Activated gamma-delta T cell treated with anti-CD3 and anti-CD28 coated beads, Interleukin-2, amount 50 U/mL, for 16 hours (primary cell): ENCODE data around the gene THBS3.
"Not testable (repeated sequence)": the region's sequence is repeated elsewhere in the genome, so short reads cannot be mapped to it uniquely, and the experiment has no call there.

ENCODE experiments used
- DNase-seq: peaks from one replicate; pipeline ENCODE4 v3.0.0-alpha.2; 2020; ENCODE audit warnings: low read depth

The THBS3 gene

DNA sequence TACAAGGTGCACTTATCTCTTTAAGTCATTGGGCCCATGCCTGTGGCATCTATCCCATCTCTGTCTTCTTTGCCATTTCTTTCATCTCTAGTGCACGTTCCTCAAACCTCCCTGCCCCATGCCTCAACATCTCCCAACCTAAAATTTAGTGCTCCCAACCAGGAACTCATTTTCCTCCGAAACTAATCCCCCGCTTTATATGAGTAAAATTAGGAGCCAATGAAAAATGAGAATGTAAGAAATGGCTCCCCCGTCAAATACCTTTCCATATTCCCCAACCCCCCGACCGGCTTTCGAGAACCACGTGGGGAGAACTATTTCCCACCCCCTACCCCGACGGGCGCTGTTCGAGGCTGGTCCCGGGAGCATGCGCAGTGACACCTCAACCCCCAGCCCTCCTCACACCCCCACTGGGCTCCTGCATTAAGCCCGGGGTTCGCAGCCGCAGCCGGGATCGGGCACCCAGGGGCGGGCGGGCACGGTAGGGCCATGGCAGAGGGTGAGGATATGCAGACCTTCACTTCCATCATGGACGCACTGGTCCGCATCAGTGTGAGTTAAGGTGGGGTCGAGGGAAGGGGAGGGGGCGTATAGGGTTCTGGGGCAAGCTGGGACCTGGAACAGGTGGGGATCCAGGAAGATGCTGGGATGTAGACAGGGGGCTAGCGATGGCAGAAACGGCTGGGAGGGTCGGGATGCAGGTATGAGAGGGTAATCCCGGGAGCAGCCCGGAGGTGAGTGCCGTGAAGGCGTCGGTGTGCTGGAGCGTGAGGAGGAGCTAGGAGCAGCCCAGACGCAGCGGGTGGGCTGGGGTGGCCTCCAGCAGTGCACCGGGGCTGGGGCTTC is 34.0 kb downstream of the THBS3 start, which contains the start of gene TRIM46:
Gene TRIM46, plus strand, starts transcription at position 372 of the 846 bp plus-strand sequence. Its CDS starts 118 bp downstream, at position 490.
- peak; percentile 42 for DNase-seq

DNA sequence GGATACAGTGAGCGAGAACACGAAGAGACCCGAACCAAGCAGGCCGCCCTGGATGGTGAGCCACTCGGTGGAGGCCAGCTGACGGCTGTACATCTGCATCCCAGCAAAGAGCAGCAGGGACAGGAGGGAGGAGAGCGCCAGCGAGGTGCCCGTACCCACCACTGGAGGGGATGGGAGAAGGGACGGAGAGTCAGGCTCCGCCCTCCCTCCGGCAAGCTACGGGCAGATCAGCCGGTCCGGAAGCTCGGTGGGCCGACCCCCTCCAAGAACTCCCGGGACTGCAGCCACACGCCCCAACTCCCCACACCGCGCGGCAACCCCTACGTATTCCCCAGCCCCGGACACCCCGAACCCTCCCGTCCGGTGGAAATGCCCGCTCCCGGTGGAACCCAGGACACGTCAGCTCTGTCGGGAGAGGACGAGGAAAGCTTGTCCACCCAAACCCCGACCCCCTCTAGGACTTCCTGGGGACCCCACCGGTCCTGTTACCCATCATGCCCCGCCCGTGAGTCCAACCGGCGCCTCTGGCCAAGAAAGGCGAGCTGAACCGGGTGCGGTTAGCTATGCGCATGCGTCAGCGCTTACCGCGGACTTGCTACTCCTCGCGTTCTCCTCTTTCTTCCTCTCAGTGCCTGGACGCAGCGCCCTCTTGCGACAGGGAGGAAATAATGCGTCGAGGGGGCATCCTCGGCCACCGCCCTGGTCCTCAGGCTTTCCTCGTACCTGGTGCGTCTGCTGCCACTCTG is 34.8 kb downstream of the THBS3 start, which contains the start of gene KRTCAP2:
Gene KRTCAP2, minus strand, starts transcription at position 573 of the 746 bp plus-strand sequence. Its CDS starts 80 bp downstream, at position 493.
- peak; percentile 91 for DNase-seq

DNA sequence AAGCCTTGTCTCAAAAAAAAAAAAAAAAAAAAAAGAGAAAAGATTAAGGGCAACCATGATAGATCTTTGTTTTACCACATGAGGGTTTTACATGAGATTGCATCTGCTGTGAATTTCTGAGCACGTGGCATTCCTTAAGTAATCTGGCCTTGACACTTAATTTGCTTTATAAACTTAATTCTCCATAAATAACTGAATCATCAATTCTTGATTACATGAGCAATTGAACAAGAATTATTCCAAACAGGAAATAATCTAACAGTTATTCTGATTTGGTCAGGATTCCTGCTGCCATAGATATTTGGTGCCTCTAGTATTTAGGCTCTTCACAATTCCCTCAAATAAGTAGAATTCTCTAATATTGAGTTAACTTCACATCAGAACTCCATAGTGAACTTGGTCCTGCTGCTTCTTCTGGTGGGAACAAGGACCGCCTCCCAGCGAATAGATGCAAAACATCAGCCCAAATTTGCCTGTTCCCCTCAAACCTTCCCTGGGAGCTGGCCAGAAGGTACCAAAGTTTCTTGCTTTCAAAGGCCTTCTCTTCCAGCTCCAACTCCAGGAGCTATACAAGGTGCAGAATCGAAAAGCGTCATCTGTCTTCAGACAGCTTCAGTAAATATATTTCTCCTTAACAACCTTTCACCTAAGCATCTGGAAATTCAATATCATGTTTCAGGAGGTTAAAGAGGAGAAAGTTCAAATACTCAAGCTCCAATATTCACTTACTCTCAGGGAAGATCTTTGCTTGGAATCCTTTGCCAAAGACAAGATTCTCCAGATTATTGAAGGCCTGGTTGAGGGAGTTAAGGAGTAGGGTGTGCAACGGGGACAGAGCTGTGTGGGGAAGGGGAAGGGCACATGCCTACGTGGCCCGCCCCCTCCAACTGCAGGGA is 35.6 kb downstream of the THBS3 start:
- DNase-seq: no peak

DNA sequence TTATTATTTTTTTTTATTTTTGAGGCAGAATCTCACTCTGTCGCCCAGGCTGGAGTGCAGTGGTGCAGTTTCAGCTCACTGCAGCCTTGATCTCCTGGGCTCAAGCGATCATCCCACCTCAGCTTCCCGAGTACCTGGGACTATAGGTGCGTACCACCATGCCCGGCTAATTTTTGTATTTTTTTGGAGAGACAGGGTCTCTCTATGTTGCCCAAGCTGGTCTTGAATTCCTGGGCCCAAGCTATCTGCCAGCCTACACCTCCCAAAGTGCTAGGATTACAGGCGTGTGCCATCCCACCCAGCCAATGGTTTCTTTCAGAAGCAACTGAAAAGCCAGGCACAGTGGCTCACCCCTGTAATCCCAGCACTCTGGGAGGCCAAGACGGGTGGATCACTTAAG is 36.9 kb downstream of the THBS3 start:
- no peak for DNase-seq

DNA sequence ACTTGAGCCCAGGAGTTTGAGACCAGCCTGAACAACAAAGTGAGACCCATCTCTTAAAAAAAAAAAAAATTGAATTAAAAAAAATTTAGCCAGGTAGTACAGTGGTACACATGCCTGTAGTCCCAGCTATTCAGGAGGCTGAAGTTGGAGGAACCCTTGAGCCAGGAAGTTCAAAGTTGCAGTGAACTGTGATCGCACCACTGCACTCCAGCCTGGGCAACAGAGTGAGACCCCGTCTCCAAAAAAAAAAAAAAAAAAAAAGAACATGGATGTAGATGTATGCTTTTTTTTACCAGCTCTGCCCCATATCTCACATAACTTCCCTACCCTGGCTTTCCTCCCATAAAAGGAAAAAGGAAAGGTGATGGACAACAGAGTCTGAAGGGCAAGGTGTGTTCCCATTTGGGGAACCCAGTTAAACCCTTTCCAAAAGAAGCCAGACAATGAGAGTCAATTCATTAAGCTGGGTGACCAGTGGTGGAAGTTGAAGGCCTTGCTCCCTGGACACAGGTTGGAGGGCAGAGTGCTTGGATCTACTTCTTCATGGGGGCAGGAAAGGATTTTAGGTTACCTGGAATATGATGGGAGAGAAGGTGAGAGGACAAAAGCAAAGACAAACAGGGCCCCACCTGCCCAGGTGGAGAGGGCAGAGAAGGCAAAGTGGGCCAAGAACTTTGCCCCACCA is 37.5 kb downstream of the THBS3 start:
- no peak for DNase-seq

DNA sequence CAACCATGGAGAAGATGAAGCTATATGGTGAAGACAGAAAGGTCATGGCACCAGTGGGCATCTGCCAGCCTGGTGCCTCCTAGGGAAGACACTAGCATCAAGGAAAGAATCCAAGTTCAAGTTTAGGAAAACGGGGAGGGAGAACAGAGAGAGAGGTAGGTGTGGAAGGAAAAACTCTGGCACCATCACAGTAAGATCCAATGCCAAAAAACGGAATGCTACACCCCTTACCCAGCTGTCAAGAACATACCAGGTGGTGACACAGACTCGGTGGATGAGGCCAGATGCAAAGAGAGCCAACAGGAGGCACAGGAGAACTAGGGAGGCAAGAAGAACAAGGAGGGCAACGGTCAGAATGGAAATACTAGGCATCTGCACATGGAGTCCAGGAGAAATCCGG is 38.2 kb downstream of the THBS3 start:
- DNase-seq: no peak

DNA sequence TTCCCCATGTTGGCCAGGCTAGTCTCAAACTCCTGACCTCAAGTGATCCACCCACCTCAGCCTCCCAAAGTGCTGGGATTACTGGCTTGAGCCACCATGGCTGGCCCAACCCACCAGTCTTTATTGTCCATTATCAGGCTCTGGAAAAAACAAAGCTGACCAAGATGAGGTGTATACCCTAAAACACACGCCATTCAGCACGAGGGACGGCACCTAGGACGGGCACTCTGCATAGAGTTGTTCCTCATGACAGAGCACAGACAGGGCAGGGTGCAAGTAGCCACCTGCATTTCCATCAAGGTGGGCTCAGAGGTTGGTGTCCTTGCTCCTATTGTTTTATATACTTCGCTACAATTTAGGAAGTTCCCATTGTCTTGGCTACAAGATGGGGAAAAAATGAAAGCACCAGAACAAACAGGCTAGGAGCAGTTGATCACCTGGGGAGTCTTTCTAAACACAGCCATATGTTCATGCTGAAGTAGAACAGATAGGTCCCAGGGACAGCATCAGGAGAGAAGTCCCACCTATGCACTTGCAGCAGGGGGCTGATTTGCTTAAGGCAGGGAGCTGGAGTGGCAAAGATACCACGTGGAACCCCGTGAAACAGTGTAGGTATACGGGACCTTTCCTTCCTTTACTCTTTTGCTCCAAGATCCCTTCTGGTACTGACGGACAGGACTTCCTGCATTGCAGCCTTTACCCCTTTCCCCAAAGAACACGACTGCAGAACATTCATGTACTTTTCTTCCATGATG is 39.1 kb downstream of the THBS3 start:
- DNase-seq: no peak

DNA sequence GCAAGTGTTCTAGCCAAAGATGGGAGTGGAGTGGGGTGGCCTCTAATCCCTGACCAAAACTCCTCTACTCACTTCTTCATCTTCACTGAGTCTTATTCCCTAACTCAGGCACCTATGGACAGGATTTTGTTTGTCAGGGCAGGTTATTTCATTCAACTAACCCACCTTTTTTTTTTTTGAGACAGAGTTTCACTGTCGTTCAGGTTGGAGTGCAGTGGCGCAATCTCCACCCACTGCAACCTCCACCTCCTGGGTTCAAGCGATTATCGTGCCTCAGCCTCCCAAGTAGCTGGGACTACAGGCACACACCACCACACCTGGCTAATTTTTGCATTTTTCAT is 39.6 kb downstream of the THBS3 start:
- DNase-seq: not testable (repeated sequence)

DNA sequence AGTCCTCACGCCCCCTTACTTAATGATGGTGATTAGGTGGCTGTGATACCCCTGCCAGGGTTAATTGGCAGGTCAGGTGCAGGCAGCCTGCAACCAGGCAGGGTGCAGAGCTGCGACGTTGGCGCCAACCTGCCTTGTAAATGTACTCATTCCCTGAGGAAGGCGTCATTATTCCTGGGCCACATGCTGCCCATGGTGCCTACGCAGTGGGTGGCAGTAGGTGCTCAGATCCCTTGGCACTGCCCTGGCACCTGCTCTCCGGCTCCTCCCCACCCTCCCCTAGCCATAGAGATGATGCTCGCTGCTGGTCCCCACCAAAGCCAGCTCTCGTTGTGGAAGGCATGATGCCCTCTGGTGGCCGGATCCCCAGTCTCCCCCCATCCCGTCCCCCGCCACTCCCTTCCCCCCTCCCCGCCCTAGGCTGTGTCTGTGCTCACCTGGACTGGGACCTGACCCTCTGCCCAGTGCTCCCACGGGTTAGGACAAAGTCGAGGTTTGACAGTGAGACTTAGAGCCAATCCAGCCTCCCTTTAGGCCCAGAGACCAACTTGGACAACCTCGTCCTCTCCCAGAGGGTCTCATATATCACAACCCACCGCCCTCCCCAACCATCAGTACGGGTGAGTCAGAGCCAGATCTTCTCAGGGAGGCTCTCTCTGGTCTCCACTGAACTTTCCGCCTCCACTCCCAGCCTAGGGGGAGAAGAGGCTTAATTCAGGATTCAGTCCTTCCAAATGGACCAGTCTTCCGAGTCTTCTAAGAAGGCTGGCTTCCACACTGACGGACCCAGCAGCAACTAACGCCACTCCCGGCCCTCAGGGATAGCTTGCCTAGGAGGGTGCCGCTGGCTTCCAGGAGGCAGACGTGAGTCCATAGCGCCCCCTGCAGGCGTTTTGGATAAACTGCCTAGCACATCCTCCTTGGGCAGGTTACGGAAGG is 40.3 kb downstream of the THBS3 start:
- DNase-seq: peak; percentile 78

DNA sequence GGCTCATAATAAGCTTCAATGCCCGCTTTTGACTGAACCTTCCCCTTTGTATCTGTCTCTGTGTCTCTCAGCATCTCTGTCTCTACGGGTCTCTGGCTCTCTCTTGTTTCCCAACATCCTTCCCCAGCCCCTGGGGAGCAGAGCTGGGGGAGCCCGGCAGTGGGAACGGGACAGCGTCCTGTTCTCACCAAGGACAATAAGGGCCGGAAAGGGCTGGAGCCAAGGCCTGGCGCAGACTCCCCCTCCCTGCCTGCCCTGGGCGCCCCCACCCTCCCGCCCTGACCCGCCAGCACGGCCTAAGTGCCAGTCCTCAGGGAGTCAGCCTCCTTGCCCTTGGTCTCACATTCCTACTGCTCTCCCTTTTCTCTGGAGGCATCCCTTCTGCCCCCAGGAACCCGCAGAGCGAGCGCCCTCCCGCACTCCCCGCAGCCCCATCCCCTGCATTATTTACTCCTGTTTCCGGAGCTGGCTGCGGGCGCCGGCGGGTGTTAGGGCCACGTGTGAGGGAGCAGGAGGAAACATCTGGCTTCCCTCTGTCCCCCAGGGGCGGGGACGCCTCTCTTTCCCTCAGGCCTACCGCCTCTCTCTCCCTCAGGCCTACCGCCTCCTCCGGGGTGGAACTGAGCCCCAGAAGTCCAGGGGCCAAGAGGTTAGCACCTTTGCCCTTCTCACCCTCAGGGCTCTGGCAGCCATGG is 41.1 kb downstream of the THBS3 start:
- no peak for DNase-seq

DNA sequence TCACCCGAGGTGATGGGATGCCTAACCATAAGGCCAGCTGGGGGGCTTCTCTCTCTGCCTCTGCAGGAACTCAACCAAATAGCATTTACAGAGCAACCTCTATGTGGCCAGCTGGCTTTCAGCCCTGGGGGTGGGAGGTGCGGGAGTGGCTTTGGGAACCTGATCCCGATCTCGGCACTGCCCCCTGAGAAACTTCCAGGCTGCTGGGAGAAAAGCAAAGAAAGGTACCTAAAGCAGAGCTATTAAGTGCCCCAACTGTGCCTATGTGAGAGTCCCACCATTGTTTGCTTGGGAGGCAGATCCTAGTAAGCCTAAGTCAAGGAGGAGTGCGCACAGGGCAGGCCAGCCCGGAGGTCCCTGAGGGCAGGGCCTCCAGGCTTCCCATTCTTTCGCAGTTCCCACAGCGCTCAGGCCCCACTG is 41.6 kb downstream of the THBS3 start:
- no peak for DNase-seq

DNA sequence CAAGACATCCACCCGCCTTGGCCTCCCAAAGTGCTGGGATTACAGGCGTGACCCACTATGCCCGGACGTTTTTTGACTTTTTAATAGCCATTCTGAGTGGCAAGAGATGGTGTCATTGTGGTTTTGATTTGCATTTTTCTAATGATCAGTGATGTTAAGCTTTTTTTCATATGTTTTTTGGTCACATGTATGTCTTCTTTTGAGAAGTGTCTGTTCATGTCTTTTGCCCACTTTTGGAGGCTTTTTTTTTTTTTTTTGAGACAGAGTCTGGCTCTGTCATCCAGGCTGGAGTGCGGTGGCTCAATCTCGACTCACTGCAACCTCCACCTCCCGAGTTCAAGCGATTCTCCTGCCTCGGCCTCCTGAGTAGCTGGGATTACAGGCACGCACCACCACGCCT is 43.1 kb downstream of the THBS3 start:
- not testable (repeated sequence) for DNase-seq

DNA sequence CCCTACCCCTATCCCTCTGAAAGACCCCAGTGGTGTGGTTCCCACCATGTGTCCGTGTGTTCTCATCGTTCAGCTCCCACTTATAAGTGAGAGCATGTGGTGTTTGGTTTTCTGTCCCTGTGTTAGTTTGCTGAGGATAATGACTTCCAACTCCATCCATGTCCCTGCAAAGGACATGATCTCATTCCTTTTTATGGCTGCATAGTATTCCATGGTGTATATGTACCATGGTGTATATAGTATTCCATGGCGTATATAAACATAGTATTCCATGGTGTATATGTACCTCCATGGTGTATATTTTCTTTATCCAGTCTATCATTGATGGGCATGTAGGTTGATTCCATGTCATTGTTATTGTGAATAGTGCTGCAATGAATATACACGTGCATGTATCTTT is 43.9 kb downstream of the THBS3 start:
- not testable (repeated sequence) for DNase-seq

DNA sequence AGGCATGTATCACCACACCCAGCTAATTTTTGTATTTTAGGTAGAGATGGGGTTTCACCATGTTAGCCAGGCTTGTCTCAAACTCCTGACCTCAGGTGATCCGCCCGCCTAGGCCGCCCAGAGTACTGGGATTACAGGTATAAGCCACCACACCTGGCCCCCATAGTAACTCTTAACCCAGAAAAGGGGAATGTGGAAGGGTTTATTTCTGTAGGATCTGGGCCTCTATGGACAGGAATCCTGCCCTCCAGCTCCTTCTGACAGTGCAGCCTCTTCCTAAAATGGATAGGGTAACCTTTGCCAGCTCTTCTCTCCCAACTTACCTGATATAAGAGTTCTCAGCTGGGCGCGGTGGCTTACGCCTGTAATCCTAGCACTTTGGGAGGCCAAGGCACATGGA is 45.1 kb downstream of the THBS3 start:
- DNase-seq: not testable (repeated sequence)

DNA sequence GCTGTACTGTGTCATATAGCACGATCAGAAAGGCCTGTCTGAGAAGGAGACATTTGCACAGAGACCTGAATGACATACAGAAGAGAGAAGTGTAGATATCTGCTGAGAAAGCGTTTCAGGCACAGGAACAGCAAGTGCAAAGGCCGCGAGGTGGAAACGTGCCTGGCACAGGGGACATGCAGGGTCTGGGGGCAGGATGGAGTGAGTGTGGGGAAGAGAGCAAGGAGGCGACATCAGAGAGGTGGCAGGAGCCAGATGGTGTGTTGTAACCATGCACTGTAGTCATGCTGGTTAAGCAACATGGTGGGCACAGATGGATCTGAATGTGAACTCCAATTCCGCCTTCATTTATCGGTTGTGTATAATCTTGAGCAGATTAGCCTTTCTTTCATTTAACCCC is 47.6 kb downstream of the THBS3 start:
- no peak for DNase-seq

DNA sequence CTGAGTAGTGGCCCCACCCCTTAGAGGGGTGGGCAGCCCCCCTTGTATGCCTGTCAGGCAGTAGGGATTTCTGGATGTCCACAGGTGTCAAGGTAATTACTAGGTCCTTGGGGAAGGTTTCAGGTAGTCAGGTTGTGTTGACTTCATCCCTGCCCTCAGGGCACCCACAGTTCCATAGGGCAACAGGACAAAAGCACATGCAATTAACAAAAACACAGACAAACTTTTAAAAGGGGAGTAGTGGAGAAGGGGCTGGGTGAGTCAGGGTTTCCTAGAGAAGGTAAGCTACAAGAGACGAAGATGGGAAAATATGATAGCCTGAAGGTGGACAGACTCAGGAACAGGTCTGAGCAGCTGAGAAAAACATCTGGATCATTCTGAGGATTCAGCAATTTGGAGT is 48.7 kb downstream of the THBS3 start:
- DNase-seq: no peak

DNA sequence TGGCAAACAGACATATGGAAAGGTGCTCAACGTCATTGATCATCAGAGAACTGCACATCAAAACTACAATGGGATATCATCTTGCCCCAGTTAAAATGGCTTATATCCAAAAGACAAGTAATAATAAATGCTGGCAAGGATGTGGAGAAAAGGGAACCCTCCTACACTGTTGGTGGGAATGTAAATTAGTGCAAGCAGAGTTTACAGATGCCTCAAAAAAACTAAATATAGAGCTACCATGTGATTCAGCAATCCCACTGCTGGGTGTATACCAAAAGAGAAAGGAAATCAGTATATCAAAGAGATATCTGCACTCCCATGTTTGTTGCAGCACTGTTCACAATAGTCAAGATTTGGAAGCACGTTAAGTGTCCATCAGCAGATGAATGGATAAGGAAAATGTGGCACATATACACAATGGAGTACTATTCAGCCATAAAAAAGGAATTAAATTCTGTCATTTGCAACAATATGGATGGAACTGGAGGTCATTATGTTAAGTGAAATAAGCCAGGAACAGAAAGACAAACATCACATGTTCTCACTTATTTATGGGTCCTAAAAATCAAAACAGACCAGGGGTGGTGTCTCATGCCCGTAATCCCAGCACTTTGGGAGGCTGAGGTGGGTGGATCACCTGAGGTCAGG is 51.6 kb downstream of the THBS3 start:
- DNase-seq: not testable (repeated sequence)
